ENCODE results near the gene DIPK1C.

The DIPK1C gene

GRCh38 chr18:74446631-74447403, 10.3 kb downstream of the DIPK1C start:
- no peak for TF ChIP-seq CTCF (IDR thresholded peaks at IDR 0.05; ENCODE audit: low read depth, low read length)
- H3K4me3 ChIP-seq (replicated peaks in 1 of 2; ENCODE audit: low read depth in 2 of 2, low read length in 2 of 2), result no peak overlapping the region
- DNase-seq (ENCODE audit: low read depth in 2 of 2), result no peak

- no peak overlapping the region for H3K4me3 ChIP-seq (replicated peaks in 1 of 2; ENCODE audit: low read depth in 2 of 2, low read length in 2 of 2)
- no peak for TF ChIP-seq CTCF (IDR thresholded peaks at IDR 0.05; ENCODE audit: low read depth, low read length)
- no peak for DNase-seq (ENCODE audit: low read depth in 2 of 2)
These were observed 10.9 kb downstream of the DIPK1C start for GRCh38 chr18:74446178-74446577.

- no peak overlapping the region for H3K4me3 ChIP-seq (replicated peaks in 1 of 2; ENCODE audit: low read depth in 2 of 2, low read length in 2 of 2)
- no peak for DNase-seq (ENCODE audit: low read depth in 2 of 2)
- no peak for TF ChIP-seq CTCF (IDR thresholded peaks at IDR 0.05; ENCODE audit: low read depth, low read length)
These were observed 11.5 kb downstream of the DIPK1C start for GRCh38 chr18:74445585-74445984.

- no peak for TF ChIP-seq CTCF (IDR thresholded peaks at IDR 0.05; ENCODE audit: low read depth, low read length)
- no peak for DNase-seq (ENCODE audit: low read depth in 2 of 2)
These were observed 13.0 kb downstream of the DIPK1C start for GRCh38 chr18:74444104-74444503.

GRCh38 chr18:74440808-74441427, 16.2 kb downstream of the DIPK1C start:
- no peak overlapping the region for H3K4me3 ChIP-seq (replicated peaks in 1 of 2; ENCODE audit: low read depth in 2 of 2, low read length in 2 of 2)
- DNase-seq (ENCODE audit: low read depth in 2 of 2), result no peak
- no peak for TF ChIP-seq CTCF (IDR thresholded peaks at IDR 0.05; ENCODE audit: low read depth, low read length)

More at GRCh38 chr18:74444104-74444503, 13.0 kb downstream of the DIPK1C start:
- H3K4me3 ChIP-seq (replicated peaks in 1 of 2; ENCODE audit: low read depth in 2 of 2, low read length in 2 of 2), result no peak overlapping the region

GRCh38 chr18:74438091-74438490, 19.0 kb downstream of the DIPK1C start:
- no peak for DNase-seq (ENCODE audit: low read depth in 2 of 2)
- TF ChIP-seq CTCF (IDR thresholded peaks at IDR 0.05; ENCODE audit: low read depth, low read length), result no peak
- no peak overlapping the region for H3K4me3 ChIP-seq (replicated peaks in 1 of 2; ENCODE audit: low read depth in 2 of 2, low read length in 2 of 2)

Data from cardiac fibroblast (primary cell).